IMR-90 (cell line): ENCODE results near the gene LEMD1. TPM values are rescaled to one million over a fixed set of nuclear protein-coding genes. Genes with fewer than 3 reads are reported as not detected.

ENCODE experiments used
- ATAC-seq: fragments of 200-7000 bp; cut with Tn5 transposase; 2 replicates; pipeline ENCODE4 v1.9.1; 2020; ENCODE audit warnings: low read depth, mild to moderate bottlenecking, moderate library complexity
- BruUV-seq: library from RNA; stranded (reverse); fragments of 400-500 nt; replicated peaks from 2 replicates; lab custom pipeline; 2021; lab: Mats Ljungman, UMichigan
- CTCF ChIA-PET: fragments of 300-600 bp; formaldehyde crosslinking; extraction: SDS; loops from one replicate; lab custom pipeline; 2021; ENCODE audit warnings: antibody characterized with exemption; lab: Yijun Ruan, JAX
- POLR2A ChIA-PET: fragments of 300-600 bp; sonication (Branson Sonifier 250); formaldehyde crosslinking; loops from one replicate; lab custom pipeline; 2022; ENCODE audit warnings: antibody characterized with exemption; ENCODE audit not compliant: unreplicated experiment; lab: Charles Lee
- DNase-seq: peaks from one replicate; pipeline ENCODE4 v3.0.0; 2013
- H2AFZ ChIP-seq: replicated peaks from 2 replicates; pipeline ENCODE3; 2013; ENCODE audit warnings: low read length, mild to moderate bottlenecking; ENCODE audit not compliant: poor library complexity
- H2AK5ac ChIP-seq: 2 replicates; pipeline ENCODE4 v1.6.1; 2013; ENCODE audit warnings: low read depth, low read length, inconsistent platforms
- H2AK9ac ChIP-seq: replicated peaks from 2 replicates; pipeline ENCODE3; 2013; ENCODE audit warnings: mild to moderate bottlenecking, low read depth, low read length, moderate library complexity; ENCODE audit not compliant: poor library complexity
- H2BK120ac ChIP-seq: 2 replicates; pipeline ENCODE4 v1.6.1; 2013; ENCODE audit warnings: low read depth, low read length, inconsistent platforms
- H2BK15ac ChIP-seq: 3 replicates; pipeline ENCODE4 v1.6.1; 2013; ENCODE audit warnings: low read depth, low read length, inconsistent platforms
- H2BK20ac ChIP-seq: 2 replicates; pipeline ENCODE4 v1.6.1; 2013; ENCODE audit warnings: low read depth, mild to moderate bottlenecking, inconsistent platforms, low read length, moderate library complexity
- H2BK5ac ChIP-seq: 2 replicates; pipeline ENCODE4 v1.6.1; 2013; ENCODE audit warnings: mild to moderate bottlenecking, low read depth, low read length, inconsistent platforms; ENCODE audit not compliant: poor library complexity, severe bottlenecking
- H3K14ac ChIP-seq: replicated peaks from 2 replicates; pipeline ENCODE4 v1.6.1; 2013; ENCODE audit warnings: low read depth, low read length, inconsistent platforms
- H3K18ac ChIP-seq: 2 replicates; pipeline ENCODE4 v1.6.1; 2013; ENCODE audit warnings: low read depth, low read length, control low read depth
- H3K23ac ChIP-seq: 2 replicates; pipeline ENCODE4 v1.6.1; 2013; ENCODE audit warnings: low read depth, low read length, inconsistent platforms
- H3K27ac ChIP-seq: 2 replicates; pipeline ENCODE4 v1.5.1; 2013; ENCODE audit warnings: mild to moderate bottlenecking, control low read depth, low read length; ENCODE audit not compliant: insufficient read depth
- H3K27me3 ChIP-seq: 2 replicates; pipeline ENCODE4 v1.6.1; 2013; ENCODE audit warnings: low read length; ENCODE audit not compliant: control insufficient read depth, insufficient read depth
- H3K36me3 ChIP-seq: 2 replicates; pipeline ENCODE4 v1.6.1; 2013; ENCODE audit warnings: low read length, mixed read lengths; ENCODE audit not compliant: control insufficient read depth, insufficient read depth
- H3K4ac ChIP-seq: 2 replicates; pipeline ENCODE4 v1.6.1; 2013; ENCODE audit warnings: low read depth, low read length, inconsistent platforms
- H3K4me1 ChIP-seq: 2 replicates; pipeline ENCODE4 v1.6.1; 2013; ENCODE audit warnings: low read length, mixed read lengths; ENCODE audit not compliant: control insufficient read depth, insufficient read depth
- H3K4me2 ChIP-seq: 2 replicates; pipeline ENCODE4 v1.6.1; 2013; ENCODE audit warnings: low read depth, mild to moderate bottlenecking, control low read depth, low read length, moderate library complexity
- H3K4me3 ChIP-seq: 2 replicates; pipeline ENCODE4 v1.5.1; 2013; ENCODE audit warnings: low read depth, mild to moderate bottlenecking, control low read depth, low read length, moderate library complexity; ENCODE audit not compliant: insufficient read depth
- H3K56ac ChIP-seq: 2 replicates; pipeline ENCODE4 v1.6.1; 2013; ENCODE audit warnings: low read length, inconsistent platforms; ENCODE audit not compliant: insufficient read depth; ENCODE audit errors: extremely low read depth
- H3K79me1 ChIP-seq, 2 experiments: 2 replicates each; pipeline ENCODE4 v1.6.1; 2013; ENCODE audit warnings: low read length in 2 of 2, inconsistent platforms in 1 of 2, low read depth in 1 of 2
- H3K9ac ChIP-seq: 2 replicates; pipeline ENCODE4 v1.6.1; 2013; ENCODE audit warnings: low read depth, low read length, control low read depth
- H3K9me1 ChIP-seq: 2 replicates; pipeline ENCODE4 v1.6.1; 2013; ENCODE audit warnings: low read length, inconsistent platforms; ENCODE audit not compliant: insufficient read depth
- H3K9me3 ChIP-seq: 2 replicates; pipeline ENCODE4 v1.6.1; 2013; ENCODE audit warnings: low read length; ENCODE audit not compliant: control insufficient read depth, insufficient read depth
- H4K20me1 ChIP-seq: 2 replicates; pipeline ENCODE4 v1.6.1; 2013; ENCODE audit warnings: low read length, inconsistent platforms; ENCODE audit not compliant: insufficient read depth
- H4K5ac ChIP-seq: 2 replicates; pipeline ENCODE4 v1.6.1; 2013; ENCODE audit warnings: mild to moderate bottlenecking, low read depth, low read length, control low read depth
- H4K8ac ChIP-seq, 2 experiments: 2 replicates each; pipeline ENCODE4 v1.6.1; 2013; ENCODE audit warnings: low read depth in 2 of 2, low read length in 2 of 2, control low read depth in 1 of 2, inconsistent platforms in 1 of 2
- H4K91ac ChIP-seq: 2 replicates; pipeline ENCODE4 v1.6.1; 2013; ENCODE audit warnings: low read depth, low read length, inconsistent platforms; ENCODE audit not compliant: insufficient read depth
- ELK1 ChIP-seq: fragments of 150-350 bp; IDR thresholded peaks from 2 replicates; pipeline ENCODE4 v1.6.1; 2016; ENCODE audit warnings: low read depth, mild to moderate bottlenecking, low read length, moderate library complexity, borderline replicate concordance
- MAFK ChIP-seq: IDR thresholded peaks from 2 replicates; pipeline ENCODE4 v1.6.1; 2012; ENCODE audit warnings: low read depth, low read length, improper control_type of control experiment
- MAZ ChIP-seq: IDR thresholded peaks from 2 replicates; pipeline ENCODE4 v1.6.1; 2012; ENCODE audit warnings: low read depth, mild to moderate bottlenecking, low read length, improper control_type of control experiment, moderate library complexity, borderline replicate concordance
- NFE2L2 ChIP-seq: fragments of 150-350 bp; IDR thresholded peaks from 2 replicates; pipeline ENCODE4 v1.6.1; 2016; ENCODE audit warnings: low read depth, mild to moderate bottlenecking, low read length
- RCOR1 ChIP-seq: IDR thresholded peaks from 2 replicates; pipeline ENCODE4 v1.6.1; 2012; ENCODE audit warnings: mild to moderate bottlenecking, low read length, improper control_type of control experiment; ENCODE audit not compliant: insufficient replicate concordance
- USF2 ChIP-seq: fragments of 150-350 bp; IDR thresholded peaks from 2 replicates; pipeline ENCODE4 v1.6.1; 2017; ENCODE audit warnings: mild to moderate bottlenecking, antibody characterized with exemption, low read length, low read depth
- WGBS, 2 experiments: methylation state at CpG; one replicate each; pipeline versions ENCODE4 v1.1.5 to v1.1.7; 2013; ENCODE audit warnings: missing lambda C conversion rate in 2 of 2; ENCODE audit not compliant: insufficient read length in 1 of 2; ENCODE audit errors: extremely low coverage in 2 of 2; 5-methylcytosine and 5-hydroxymethylcytosine counted together
- dilution Hi-C: fragments of 300-500 bp; cut with HindIII; formaldehyde crosslinking; loops from one replicate; pipeline ENCODE4 v1.14.3; 2018; ENCODE audit warnings: low sequenced_read_pairs; ENCODE audit not compliant: unreplicated experiment
- in situ Hi-C: fragments of 300-500 bp; cut with MboI; formaldehyde crosslinking; loops from 3 replicates; pipeline ENCODE4 v1.14.3; 2019; ENCODE audit warnings: low sequenced_read_pairs, inconsistent platforms, mixed read lengths
- intact Hi-C: fragments of 100-400 bp; cut with micrococcal nuclease; formaldehyde crosslinking; loops from 2 replicates; pipeline ENCODE4 v1.10.0; 2022
- polyA plus RNA-seq, 3 experiments: library from polyadenylated mRNA; depleted of rRNA; stranded (reverse); fragments of >200 nt; gene quantifications; 2 replicates each; pipeline ENCODE4 v1.2.3, GENCODE V29; 2012; ENCODE audit warnings: low replicate concordance in 1 of 3
- total RNA-seq: library from RNA; depleted of rRNA; stranded (reverse); fragments of >200 nt; gene quantifications from 2 replicates; pipeline ENCODE4 v1.2.3, GENCODE V29; 2012

Gene LEMD1
- total and polyA plus RNA-seq, 2 of the 4 experiments (the other 2 are of a cell fraction): not detected

- Histone ChIP-seq H3K4me3 (no peak overlapping the region), H2BK20ac (no peak overlapping the region), H3K4me2 (no peak overlapping the region), H3K4me1 (no peaks in the 10 kb centered on the region; the same call in 1 of the 2 replicates), H3K23ac (no peak overlapping the region), H2AK5ac (no peak overlapping the region), H4K91ac (no peak overlapping the region), H3K14ac (no peak overlapping the region), H2BK120ac (no peak overlapping the region), H3K79me1 (no peaks in the 10 kb centered on the region), H4K5ac (no peak overlapping the region), H2BK15ac (no peak overlapping the region), H3K56ac (no peak overlapping the region), H3K4ac (no peak overlapping the region), H3K36me3 (no peaks in the 10 kb centered on the region), H3K18ac (no peak overlapping the region), H3K27me3 (peaks cover 73% of the 10 kb centered on the region), H3K9ac (no peak overlapping the region), H3K27ac (no peak overlapping the region), H4K20me1 (no peaks in the 10 kb centered on the region), H4K8ac (no peak overlapping the region), H2BK5ac (no peak overlapping the region), H3K9me3 (no peaks in the 10 kb centered on the region), H2AK9ac (no peak overlapping the region), H3K9me1 (no peaks in the 10 kb centered on the region), H2AFZ (no peak overlapping the region)
- intact Hi-C loops: no loop called here
- dilution Hi-C loops: no loop called here
- ChIA-PET POLR2A (no interaction called here), CTCF (interaction anchor here (1.2 kb wide), 1 partner anchor 137 kb away, joined by 4 read pairs; no protein-coding TSS in a partner anchor)
- in situ Hi-C loops: no loop called here
- DNase-seq: no peak
- ATAC-seq: no peak
- no TSS peak for BruUV-seq
- 67% methylated on average over 3 of the region's 5 CpGs; no CpG with 5 or more reads in 1 of the 2 experiments for WGBS, 2 experiments
- TF ChIP-seq USF2: no peak
- TF ChIP-seq RCOR1: no peak
- no peak for TF ChIP-seq MAZ
- TF ChIP-seq MAFK: no peak
- no peak for TF ChIP-seq NFE2L2
- TF ChIP-seq ELK1: no peak
Measured at GRCh38 chr1:205348554-205349487, 73.0 kb downstream of the LEMD1 start.
